AG09319 (cell line): Measurements from ENCODE around the gene ITGB7.

Experiments used
- DNase-seq: peaks from one replicate; pipeline ENCODE4 v3.0.0-alpha.2; 2010; ENCODE audit warnings: low read depth; ENCODE audit errors: extremely low read depth
- TF ChIP-seq, protein P1 (sequence below): IDR thresholded peaks from 2 replicates; pipeline ENCODE4 v1.5.1; 2011; ENCODE audit warnings: low read depth, mild to moderate bottlenecking, inconsistent platforms, low read length, moderate library complexity

ITGB7 gene

GRCh38 chr12:53224897-53225634, 18.0 kb upstream of the ITGB7 start:
- DNase-seq = no peak

GRCh38 chr12:53224061-53224896, 17.2 kb upstream of the ITGB7 start:
- no peak for DNase-seq

More at GRCh38 chr12:53224897-53225634, 18.0 kb upstream of the ITGB7 start:
- TF ChIP-seq, protein P1, sequence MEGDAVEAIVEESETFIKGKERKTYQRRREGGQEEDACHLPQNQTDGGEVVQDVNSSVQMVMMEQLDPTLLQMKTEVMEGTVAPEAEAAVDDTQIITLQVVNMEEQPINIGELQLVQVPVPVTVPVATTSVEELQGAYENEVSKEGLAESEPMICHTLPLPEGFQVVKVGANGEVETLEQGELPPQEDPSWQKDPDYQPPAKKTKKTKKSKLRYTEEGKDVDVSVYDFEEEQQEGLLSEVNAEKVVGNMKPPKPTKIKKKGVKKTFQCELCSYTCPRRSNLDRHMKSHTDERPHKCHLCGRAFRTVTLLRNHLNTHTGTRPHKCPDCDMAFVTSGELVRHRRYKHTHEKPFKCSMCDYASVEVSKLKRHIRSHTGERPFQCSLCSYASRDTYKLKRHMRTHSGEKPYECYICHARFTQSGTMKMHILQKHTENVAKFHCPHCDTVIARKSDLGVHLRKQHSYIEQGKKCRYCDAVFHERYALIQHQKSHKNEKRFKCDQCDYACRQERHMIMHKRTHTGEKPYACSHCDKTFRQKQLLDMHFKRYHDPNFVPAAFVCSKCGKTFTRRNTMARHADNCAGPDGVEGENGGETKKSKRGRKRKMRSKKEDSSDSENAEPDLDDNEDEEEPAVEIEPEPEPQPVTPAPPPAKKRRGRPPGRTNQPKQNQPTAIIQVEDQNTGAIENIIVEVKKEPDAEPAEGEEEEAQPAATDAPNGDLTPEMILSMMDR = no peak

DNA sequence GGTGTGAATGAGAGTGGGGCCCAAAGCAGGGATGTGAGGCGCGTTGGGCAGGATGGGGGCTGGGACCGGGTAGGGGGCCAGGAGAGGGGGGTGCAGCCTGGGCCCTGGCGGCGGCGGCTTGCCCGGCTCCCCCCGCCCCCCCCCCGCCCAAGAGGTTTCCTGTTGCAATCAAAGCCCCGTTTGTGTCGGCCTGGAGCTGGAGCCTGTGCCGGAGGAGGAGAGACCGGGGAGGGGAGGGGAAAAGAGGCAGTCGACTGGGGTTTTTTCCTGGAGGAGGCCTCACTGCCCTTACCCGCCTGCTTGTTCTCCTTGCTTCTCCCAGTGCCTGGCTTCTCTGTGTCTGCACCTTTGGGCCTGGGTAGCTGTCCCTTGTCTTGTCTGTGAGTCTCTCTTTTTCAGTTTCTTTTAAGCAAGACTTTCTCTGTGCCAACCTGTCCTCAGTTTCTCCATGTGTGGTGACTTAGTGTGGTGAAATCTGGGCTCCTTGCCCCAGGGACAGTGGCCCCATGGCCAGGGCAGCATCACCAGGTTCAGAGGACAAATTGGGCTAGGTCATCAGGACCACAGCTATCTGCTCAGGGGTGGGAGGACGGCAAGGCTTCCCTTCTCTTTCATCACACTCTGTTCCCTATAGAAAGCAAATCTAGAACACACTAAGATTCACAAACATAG, 16.5 kb upstream of the ITGB7 start:
- DNase-seq = no peak
- TF ChIP-seq, protein P1 = no peak

More at GRCh38 chr12:53224061-53224896, 17.2 kb upstream of the ITGB7 start:
- TF ChIP-seq, protein P1 = peak; percentile 26

GRCh38 chr12:53222806-53223261, 15.8 kb upstream of the ITGB7 start:
- DNase-seq = no peak
- TF ChIP-seq, protein P1 = no peak

DNA sequence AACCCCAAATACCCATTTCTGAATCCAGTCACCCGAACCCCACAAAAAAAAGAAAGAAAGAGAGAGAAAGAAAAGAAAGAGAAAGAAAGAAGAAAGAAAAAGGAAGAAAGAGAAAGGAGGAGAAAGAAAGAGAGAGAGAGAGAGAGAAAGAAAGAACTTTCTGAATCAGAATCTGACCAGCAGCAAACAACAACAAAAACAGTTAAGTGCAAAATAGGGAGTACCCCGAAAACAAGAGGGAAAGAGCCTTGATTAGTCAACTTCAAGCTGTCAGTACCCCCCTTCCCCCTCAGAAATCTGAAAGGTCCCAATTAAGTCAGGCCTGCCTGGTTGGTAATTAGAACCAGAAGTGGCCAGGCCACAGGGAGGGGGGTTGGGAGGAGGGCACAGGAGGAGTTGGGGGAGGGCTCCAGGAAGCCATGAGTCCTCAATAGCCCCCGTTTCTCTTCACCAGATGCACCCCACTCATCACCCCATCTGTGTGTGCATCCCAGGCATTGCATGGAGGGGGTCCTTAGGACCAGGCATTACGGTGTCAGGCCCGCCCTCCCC, 15.2 kb upstream of the ITGB7 start:
- TF ChIP-seq, protein P1 = no peak
- DNase-seq = no peak

DNA sequence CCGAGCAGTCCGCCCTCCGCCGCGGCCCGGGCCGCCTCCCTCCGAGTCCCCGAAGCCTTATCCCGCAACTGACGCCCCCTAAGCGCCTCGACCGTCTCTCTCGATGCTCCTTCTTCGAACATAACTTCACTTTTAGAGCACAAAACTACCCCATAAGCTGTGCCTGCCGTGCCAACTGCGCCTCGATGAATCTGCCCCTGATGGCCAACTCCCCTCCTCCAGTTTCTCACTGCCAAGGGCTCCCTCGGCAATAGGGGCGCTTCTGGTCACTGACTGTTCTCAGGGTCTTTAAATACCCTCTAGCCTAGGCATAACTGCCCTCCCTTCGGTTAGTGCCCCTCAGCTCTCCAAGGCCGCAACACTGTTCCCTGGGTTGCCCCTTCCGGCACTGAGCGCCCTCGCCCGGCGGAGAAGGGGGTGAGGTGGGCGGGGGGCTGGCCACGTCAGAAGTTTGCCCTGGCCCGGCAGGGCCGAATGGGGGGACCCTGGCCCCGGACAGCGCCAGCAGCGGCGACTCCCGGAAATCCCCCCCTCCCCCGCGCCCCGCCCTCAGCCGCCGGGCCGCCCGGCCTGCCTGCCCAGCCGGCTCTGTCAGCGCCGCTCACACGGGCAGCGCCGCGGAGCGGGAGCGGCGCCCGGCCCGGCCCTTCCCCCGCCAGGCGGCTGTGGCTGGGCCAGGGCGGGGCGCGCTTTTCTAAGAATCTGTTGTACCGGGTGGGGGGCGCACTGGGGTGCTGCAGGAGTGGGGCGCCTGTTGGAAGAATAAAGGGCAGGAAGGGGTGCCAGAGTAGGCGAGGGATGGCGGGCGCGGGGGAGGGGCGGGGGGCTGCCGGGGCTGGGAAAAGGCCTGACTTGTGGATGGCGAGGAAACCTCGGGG, 14.4 kb upstream of the ITGB7 start:
- DNase-seq = no peak
- TF ChIP-seq, protein P1 = peak; percentile 12
